ENCODE measurements around the gene MAP3K3. TPM values are rescaled to one million over a fixed set of nuclear protein-coding genes. Genes with fewer than 3 reads are reported as not detected.

The MAP3K3 gene
- total RNA-seq, 2 donors from 2014 or later: 21.0 to 33.3 TPM

DNA sequence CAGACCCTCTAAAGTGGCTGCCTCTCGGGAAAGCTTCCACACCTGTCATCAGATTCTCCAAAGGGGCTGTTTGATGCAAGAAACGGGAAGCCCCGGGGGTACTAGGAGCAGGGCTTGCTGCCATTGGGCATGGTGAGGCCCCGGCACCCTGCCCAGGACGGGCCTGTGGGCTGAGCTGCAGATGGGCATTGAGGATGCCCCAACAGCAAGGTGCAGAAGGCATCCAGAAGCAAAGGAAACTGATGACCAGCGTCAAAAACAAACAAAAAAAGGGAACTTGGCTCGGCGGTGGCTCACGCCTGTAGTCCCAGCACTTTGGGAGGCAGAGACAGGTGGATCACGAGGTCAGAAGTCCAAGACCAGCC is 79.2 kb downstream of the MAP3K3 start:
- H3K4me1 ChIP-seq: peaks cover 33% of the 10 kb centered on the region
- intact Hi-C loops (cut with DNase I): no loop called here
- 80 to 90% methylated on average over 10 of the region's 10 CpGs for WGBS, 2 donors

DNA sequence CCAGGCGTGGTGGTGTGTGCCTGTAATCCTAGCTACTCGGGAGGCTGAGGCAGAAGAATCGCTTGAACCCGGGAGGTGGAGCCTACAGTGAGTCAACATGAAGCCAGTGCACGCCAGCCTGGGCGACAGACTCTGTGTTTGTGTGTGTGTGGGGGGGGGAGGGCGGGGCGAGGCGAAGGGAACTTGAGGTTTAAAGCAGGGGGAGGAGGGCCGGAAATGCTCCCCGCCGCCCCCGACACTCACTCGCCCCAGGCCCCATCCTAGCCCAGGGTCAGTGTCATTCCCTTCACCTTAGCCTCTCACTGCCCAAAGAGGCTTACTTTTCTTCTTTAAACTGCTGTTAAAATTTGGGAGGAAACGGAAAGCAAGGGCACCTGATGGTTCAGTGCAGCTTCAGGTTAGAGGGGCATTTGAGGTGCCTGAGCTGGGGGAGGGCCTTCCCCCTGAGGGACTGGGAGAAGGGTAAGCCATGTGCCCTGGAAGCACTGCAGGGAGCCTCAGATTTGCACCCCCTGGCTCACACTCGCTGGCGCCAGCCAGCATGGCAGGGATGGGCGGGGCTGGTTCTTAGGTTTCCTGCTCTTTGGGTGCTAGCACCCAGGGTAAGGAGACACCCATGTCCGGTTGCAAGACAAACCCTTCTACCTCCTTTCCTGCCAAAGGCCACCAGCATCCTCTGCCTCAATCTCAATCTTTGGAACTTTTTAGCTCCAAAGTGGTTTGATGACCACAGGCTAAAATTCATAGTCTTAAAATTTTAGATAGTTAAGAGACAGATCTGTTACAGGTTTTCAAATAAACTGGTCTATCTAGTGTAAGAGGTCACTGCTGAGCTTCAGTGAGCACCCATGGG is 79.9 kb downstream of the MAP3K3 start:
- WGBS, 2 donors: 69 to 90% methylated on average over 15 to 16 of the region's 19 CpGs
- no peak overlapping the region for H3K4me3 ChIP-seq

More for the DNA sequence above, 79.2 kb downstream of the MAP3K3 start:
- ATAC-seq (no peak), DNase-seq (no peak)
- Histone ChIP-seq H3K36me3 (replicated peaks in 1 of 2; ENCODE audit: insufficient read depth in 1 of 2, low read depth in 2 of 2) (peaks cover 0 to 1% of the 10 kb centered on the region in 2 donors), H3K4me3 (no peak overlapping the region), H3K9me3 (no peaks in the 10 kb centered on the region), H3K27me3 (no peaks in the 10 kb centered on the region), H3K27ac (peak overlapping the region in 2 of 4 donors; percentile 59 to 66)
- TF ChIP-seq, protein P1, sequence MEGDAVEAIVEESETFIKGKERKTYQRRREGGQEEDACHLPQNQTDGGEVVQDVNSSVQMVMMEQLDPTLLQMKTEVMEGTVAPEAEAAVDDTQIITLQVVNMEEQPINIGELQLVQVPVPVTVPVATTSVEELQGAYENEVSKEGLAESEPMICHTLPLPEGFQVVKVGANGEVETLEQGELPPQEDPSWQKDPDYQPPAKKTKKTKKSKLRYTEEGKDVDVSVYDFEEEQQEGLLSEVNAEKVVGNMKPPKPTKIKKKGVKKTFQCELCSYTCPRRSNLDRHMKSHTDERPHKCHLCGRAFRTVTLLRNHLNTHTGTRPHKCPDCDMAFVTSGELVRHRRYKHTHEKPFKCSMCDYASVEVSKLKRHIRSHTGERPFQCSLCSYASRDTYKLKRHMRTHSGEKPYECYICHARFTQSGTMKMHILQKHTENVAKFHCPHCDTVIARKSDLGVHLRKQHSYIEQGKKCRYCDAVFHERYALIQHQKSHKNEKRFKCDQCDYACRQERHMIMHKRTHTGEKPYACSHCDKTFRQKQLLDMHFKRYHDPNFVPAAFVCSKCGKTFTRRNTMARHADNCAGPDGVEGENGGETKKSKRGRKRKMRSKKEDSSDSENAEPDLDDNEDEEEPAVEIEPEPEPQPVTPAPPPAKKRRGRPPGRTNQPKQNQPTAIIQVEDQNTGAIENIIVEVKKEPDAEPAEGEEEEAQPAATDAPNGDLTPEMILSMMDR (IDR thresholded peaks at IDR 0.05): no peak
- TF ChIP-seq POLR2A (IDR thresholded peaks at IDR 0.05): no peak

DNA sequence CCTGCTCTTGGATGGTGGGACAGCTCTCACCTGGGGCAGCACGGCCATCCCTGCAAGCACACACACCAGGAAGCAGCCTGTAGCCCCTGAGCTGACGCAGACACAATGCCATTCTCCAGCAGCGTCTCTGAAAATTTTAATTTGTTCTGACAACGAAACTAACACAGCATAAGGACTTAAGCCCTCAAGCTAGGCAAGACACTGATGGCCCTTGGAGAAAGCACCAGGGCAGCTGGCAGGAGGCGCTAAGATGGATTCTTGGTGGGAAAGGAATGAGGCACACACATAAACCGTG is 80.5 kb downstream of the MAP3K3 start:
- ATAC-seq: no peak
- TF ChIP-seq, protein P1 (IDR thresholded peaks at IDR 0.05): no peak
- TF ChIP-seq POLR2A (IDR thresholded peaks at IDR 0.05): no peak
- Histone ChIP-seq H3K27me3 (no peaks in the 10 kb centered on the region), H3K9me3 (no peaks in the 10 kb centered on the region), H3K36me3 (replicated peaks in 1 of 2; ENCODE audit: insufficient read depth in 1 of 2, low read depth in 2 of 2) (peaks cover 0 to 1% of the 10 kb centered on the region in 2 donors), H3K4me1 (peaks cover 28% of the 10 kb centered on the region), H3K4me3 (no peak overlapping the region), H3K27ac (no peak overlapping the region)
- no peak for DNase-seq
- intact Hi-C loops (cut with DNase I): no loop called here
- WGBS, 2 donors: 83 to 88% methylated on average over 6 of the region's 6 CpGs

More for the DNA sequence above, 79.9 kb downstream of the MAP3K3 start:
- Histone ChIP-seq H3K36me3 (replicated peaks in 1 of 2; ENCODE audit: insufficient read depth in 1 of 2, low read depth in 2 of 2) (peaks cover 0 to 1% of the 10 kb centered on the region in 2 donors), H3K27ac (peak overlapping the region in 2 of 4 donors; percentile 17 to 66), H3K9me3 (no peaks in the 10 kb centered on the region), H3K27me3 (no peaks in the 10 kb centered on the region), H3K4me1 (peaks cover 33% of the 10 kb centered on the region)
- ATAC-seq (no peak), DNase-seq (peak in 1 of 4 donors; percentile 47)
- intact Hi-C loops (cut with DNase I): no loop called here
- TF ChIP-seq, protein P1 (IDR thresholded peaks at IDR 0.05): no peak
- TF ChIP-seq POLR2A (IDR thresholded peaks at IDR 0.05): no peak

DNA sequence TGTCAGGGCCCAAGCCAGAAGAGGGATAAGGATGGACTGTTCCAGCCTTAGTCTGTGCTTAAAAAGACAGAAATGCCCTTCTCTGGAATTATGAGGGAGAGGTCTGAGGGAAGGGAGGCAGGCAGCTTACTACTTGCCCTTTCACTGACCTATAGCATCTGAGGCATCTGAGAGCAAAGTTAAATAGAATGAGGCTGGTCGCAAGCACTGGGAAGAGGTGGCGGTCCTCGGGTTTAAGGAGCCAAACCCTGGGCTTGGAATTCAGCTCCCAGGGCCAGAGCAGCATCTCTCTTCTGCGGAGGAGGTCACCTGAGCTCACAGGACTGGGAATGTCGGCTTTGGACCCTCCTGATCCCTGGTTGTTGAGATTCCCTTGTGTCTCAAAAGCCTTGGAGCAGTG is 80.8 kb downstream of the MAP3K3 start:
- H3K27me3 ChIP-seq: no peaks in the 10 kb centered on the region
- H3K9me3 ChIP-seq: no peaks in the 10 kb centered on the region
- ATAC-seq (no peak), DNase-seq (no peak)
- H3K4me3 ChIP-seq: no peak overlapping the region
- TF ChIP-seq POLR2A (IDR thresholded peaks at IDR 0.05): no peak
- TF ChIP-seq, protein P1 (IDR thresholded peaks at IDR 0.05): no peak
- H3K4me1 ChIP-seq: peaks cover 25% of the 10 kb centered on the region
- intact Hi-C loops (cut with DNase I): no loop called here
- no peak overlapping the region for H3K27ac ChIP-seq
- peaks cover 0 to 1% of the 10 kb centered on the region in 2 donors for H3K36me3 ChIP-seq (replicated peaks in 1 of 2; ENCODE audit: insufficient read depth in 1 of 2, low read depth in 2 of 2)
- 81 to 83% methylated on average over 5 of the region's 5 CpGs for WGBS, 2 donors

All from body of pancreas (tissue), 4 donors.